Testis (tissue), 3 donors: Measurements from ENCODE around the gene CHD5. TPM values are rescaled to one million over a fixed set of nuclear protein-coding genes. Genes with fewer than 3 reads are reported as not detected.

Experiments used
- DNase-seq: peaks from one replicate; pipeline ENCODE4 v3.0.0-alpha.2; 2019
- H3K27ac ChIP-seq, 2 donors: fragments of 200-600 bp; sonication (generic); one replicate each; pipeline ENCODE4 v1.5.1; 2019
- H3K27me3 ChIP-seq: fragments of 200-600 bp; sonication (generic); one replicate; pipeline ENCODE4 v1.5.1; 2019
- H3K36me3 ChIP-seq: fragments of 200-600 bp; sonication (generic); one replicate; pipeline ENCODE4 v1.5.1; 2017; ENCODE audit warnings: low read depth; ENCODE audit errors: missing control alignments
- H3K4me1 ChIP-seq: fragments of 200-600 bp; sonication (generic); one replicate; pipeline ENCODE4 v1.5.1; 2019
- H3K4me3 ChIP-seq, 2 donors: fragments of 200-600 bp; sonication (generic); one replicate each; pipeline ENCODE4 v1.5.1; 2017 to 2019
- H3K9me3 ChIP-seq: fragments of 200-600 bp; sonication (generic); one replicate; pipeline ENCODE4 v1.5.1; 2017
- CTCF ChIP-seq, 3 experiments: fragments of 450-650 bp in 2 of 3; fragments of 200-600 bp in 1 of 3; sonication (generic) in 1 of 3; IDR thresholded peaks; one replicate each; pipeline ENCODE4 v1.5.1; 2016 to 2019; ENCODE audit warnings: antibody characterized with exemption in 3 of 3, mild to moderate bottlenecking in 2 of 3, moderate library complexity in 1 of 3
- POLR2A ChIP-seq: fragments of 450-650 bp; IDR thresholded peaks from one replicate; pipeline ENCODE4 v1.6.1; 2017; ENCODE audit warnings: antibody characterized with exemption, mild to moderate bottlenecking, moderate library complexity
- WGBS, 2 donors: methylation state at CpG; one replicate each; pipeline ENCODE4 v1.1.5; 2018; 5-methylcytosine and 5-hydroxymethylcytosine counted together
- intact Hi-C: fragments of 100-400 bp; cut with DNase I; formaldehyde crosslinking; loops from one replicate; pipeline ENCODE4 v1.15.1; 2023; ENCODE audit warnings: low total_unique reads
- polyA plus RNA-seq: library from polyadenylated mRNA; stranded (reverse); fragments of 350-450 nt; fragmentation: Illumina TruSeq; extraction: RNeasy Lipid Tissue Mini Kit (QIAGEN cat#74804); gene quantifications from one replicate; pipeline ENCODE4 v1.2.3, GENCODE V29; 2014; ENCODE audit warnings: low read depth, low replicate concordance; ENCODE audit not compliant: insufficient read depth
- total RNA-seq, 2 donors: library from RNA; depleted of rRNA; stranded (reverse); fragments of >200 nt; gene quantifications; one replicate each; pipeline ENCODE4 v1.2.3, GENCODE V29; 2016

The CHD5 gene
- total and polyA plus RNA-seq, 3 donors from 2014 or later, result 42.1 to 67.5 (median 63.1) TPM

DNA sequence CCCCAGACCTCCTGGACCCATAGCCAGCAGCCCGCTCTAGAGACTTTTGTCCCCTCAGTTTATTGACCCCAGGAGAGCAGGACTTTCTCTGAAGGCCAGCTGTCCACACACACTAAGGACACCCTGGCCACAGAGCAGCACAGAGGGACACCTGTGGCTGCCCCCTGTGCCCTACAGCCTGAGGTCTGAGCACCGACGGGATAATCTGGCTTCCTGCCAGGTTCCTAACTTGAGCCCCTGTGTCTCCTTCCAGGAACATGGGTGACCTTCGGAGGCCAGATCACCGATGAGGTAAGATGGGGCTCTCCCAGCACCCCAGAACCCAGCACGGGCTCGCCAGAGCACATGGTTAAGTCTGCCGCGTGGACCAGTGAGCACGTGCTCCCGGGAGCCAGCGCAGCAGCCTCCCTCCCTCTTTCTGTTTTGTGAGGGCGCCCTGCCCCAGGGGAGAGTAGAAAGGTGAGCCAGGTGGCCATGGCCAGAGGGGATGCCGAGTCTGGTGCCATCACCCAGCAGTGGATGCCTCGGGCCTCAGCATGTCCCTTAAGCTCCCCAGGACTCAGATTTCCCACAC is 106.6 kb downstream of the CHD5 start:
- no peaks in the 10 kb centered on the region for H3K4me1 ChIP-seq
- H3K9me3 ChIP-seq, result no peaks in the 10 kb centered on the region
- intact Hi-C loops, result no loop called here
- no peak for DNase-seq
- H3K36me3 ChIP-seq, result no peaks in the 10 kb centered on the region
- H3K4me3 ChIP-seq, result no peak overlapping the region
- H3K27ac ChIP-seq, result no peak overlapping the region
- TF ChIP-seq CTCF (IDR thresholded peaks at IDR 0.05) (no peak), POLR2A (no peak)
- WGBS, 2 donors, result 95 to 100% methylated on average over 5 to 15 of the region's 15 CpGs
- H3K27me3 ChIP-seq, result no peaks in the 10 kb centered on the region

GRCh38 chr1:6072774-6073479 is 107.2 kb downstream of the CHD5 start:
- TF ChIP-seq POLR2A (no peak), CTCF (IDR thresholded peaks at IDR 0.05) (no peak)
- intact Hi-C loops, result no loop called here
- no peaks in the 10 kb centered on the region for H3K27me3 ChIP-seq
- H3K4me3 ChIP-seq, result no peak overlapping the region
- 91 to 96% methylated on average over 14 to 17 of the region's 17 CpGs for WGBS, 2 donors
- no peaks in the 10 kb centered on the region for H3K9me3 ChIP-seq
- no peak for DNase-seq
- no peaks in the 10 kb centered on the region for H3K36me3 ChIP-seq
- H3K27ac ChIP-seq, result no peak overlapping the region
- H3K4me1 ChIP-seq, result no peaks in the 10 kb centered on the region

DNA sequence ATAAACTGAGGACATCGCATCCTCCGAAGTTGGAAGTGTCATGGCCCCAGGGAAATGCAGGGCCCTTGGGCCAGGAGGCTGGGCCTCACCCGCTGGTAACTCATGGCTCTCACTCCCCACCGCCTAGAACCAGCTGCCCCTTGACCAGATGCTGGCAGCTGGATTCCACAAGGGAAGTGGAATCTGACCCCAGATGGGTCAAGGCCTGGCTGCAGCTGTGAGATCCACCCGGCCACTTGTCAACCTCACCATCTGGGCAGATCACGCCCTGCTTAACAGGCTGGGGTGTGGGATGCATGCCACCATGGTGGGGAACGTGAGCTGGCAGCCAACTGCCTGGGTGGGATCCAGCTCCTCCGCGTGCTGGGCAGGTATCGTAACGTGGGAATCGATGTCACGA is 108.9 kb downstream of the CHD5 start:
- WGBS, 2 donors, result 77 to 85% methylated on average over 10 of the region's 13 CpGs
- no peak overlapping the region for H3K27ac ChIP-seq
- no peaks in the 10 kb centered on the region for H3K9me3 ChIP-seq
- DNase-seq, result no peak
- intact Hi-C loops, result no loop called here
- H3K4me1 ChIP-seq, result no peaks in the 10 kb centered on the region
- TF ChIP-seq CTCF (IDR thresholded peaks at IDR 0.05) (no peak), POLR2A (no peak)
- no peaks in the 10 kb centered on the region for H3K27me3 ChIP-seq
- H3K4me3 ChIP-seq, result no peak overlapping the region
- H3K36me3 ChIP-seq, result no peaks in the 10 kb centered on the region

DNA sequence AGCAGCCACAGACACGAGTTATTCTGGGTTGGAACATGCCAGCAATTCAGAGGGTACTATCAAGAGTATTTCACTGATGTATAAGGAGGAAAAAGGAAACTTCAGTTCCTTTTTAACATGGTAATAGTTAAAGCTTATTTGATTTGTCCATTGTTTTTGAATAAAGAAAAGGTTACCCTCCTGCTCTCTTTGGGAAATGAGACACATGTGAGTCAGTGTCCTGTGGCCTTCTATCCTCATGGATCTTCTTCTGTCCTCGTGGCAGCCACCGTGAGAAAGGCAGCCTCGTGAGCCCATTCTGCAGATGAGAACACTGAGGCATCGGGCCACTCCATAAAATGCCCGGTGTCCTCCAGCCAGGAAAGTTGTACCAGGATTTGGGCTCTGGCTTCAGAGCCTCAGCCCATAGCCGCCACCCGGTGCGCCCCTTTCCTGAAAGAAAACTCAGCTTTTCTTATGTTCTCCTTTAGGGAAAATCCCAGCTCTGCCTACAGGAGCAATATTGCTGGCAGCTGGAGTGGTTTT is 109.6 kb downstream of the CHD5 start:
- WGBS, 2 donors, result 95 to 96% methylated on average over 9 of the region's 9 CpGs
- H3K36me3 ChIP-seq, result no peaks in the 10 kb centered on the region
- no peaks in the 10 kb centered on the region for H3K9me3 ChIP-seq
- TF ChIP-seq POLR2A, result no peak
- no peak overlapping the region for H3K4me3 ChIP-seq
- H3K27me3 ChIP-seq, result no peaks in the 10 kb centered on the region
- no peak overlapping the region for H3K27ac ChIP-seq
- H3K4me1 ChIP-seq, result no peaks in the 10 kb centered on the region
- intact Hi-C loops, result no loop called here
- no peak for DNase-seq

DNA sequence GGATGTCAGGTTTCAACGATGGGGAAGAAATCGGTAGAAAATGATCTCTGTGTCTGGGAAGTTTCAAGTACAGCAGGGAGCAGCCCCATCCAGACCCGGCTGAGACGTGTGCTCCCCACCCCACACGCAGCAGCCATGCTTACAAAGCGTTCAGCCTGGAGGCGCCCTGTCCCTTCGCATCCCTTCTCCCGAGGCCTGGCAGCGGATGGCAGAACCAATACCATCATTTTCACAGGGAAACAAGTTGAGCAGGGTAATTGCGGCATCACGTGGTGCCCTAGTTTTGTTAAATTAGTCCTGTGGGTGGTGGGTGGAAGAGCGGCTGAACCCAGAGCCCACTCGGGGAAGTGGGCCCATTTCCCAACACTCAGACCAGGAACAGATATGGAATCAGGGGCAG is 110.5 kb downstream of the CHD5 start:
- no peak for DNase-seq
- TF ChIP-seq CTCF (IDR thresholded peaks at IDR 0.05), result no peak
- TF ChIP-seq POLR2A, result no peak
- intact Hi-C loops, result no loop called here
- Histone ChIP-seq H3K27ac (no peak overlapping the region), H3K4me1 (no peaks in the 10 kb centered on the region), H3K27me3 (no peaks in the 10 kb centered on the region), H3K36me3 (no peaks in the 10 kb centered on the region), H3K4me3 (no peak overlapping the region), H3K9me3 (no peaks in the 10 kb centered on the region)
- WGBS, 2 donors, result 93 to 97% methylated on average over 14 of the region's 14 CpGs
